ENCODE measurements around the gene AKAP7.
"Not testable (repeated sequence)": the region's sequence is repeated elsewhere in the genome, so short reads cannot be mapped to it uniquely, and the experiment has no call there.

AKAP7 gene

DNA sequence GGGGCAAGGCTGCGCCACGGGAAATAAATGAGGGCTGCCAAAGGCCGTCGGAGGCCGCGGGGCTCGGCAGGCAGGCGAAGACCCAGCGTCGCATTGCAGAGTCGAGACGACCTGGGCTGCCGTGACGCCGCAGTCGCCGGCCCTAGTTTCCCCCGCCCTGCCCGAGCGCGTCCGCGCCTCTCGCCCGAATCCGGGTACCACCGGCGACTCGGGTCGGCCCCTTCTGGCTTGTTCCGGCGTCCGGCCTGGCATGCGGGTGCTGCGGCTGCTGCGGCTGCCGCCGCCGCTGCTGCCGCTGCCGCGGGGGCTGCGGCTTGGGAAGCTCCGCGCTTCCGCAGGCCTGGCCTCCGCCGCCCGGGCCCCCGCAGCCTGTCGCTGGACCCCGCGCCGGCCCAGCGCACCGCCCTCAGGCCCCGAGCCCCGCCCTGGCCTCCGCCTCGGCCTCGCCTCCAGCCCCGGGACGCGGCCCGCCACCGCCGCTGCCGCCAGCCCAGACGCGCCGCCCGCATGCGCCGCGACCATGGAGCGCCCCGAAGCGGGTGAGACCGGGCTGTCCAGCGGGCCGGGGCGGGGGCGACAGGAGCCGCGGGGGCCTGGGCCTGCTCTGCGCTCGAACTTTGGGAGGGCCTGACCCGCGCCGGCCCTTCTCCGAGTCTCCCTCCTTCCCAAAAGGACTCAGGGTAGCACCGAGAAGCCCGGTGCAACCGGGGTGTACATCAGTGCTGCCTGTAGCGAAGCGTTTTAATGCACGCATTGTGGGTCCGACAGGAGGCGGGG is at the start of gene AKAP7:
Gene AKAP7 (plus strand): TSS at position 224 of the 777 bp plus-strand sequence. CDS start 297 bp downstream, at position 521.
- DNase-seq: no peak

DNA sequence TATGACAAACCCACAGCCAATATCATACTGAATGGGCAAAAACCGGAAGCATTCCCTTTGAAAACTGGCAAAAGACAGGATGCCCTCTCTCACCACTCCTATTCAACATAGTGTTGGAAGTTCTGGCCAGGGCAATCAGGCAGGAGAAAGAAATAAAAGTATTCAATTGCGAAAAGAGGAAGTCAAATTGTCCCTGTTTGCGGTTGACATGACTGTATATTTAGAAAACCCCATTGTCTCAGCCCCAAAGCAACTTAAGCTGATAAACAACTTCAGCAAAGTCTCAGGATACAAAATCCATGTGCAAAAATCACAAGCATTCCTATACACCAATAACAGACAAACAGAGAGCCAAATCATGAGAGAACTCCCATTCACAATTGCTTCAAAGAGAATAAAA is 44.9 kb upstream of the AKAP7 start:
- not testable (repeated sequence) for DNase-seq

DNA sequence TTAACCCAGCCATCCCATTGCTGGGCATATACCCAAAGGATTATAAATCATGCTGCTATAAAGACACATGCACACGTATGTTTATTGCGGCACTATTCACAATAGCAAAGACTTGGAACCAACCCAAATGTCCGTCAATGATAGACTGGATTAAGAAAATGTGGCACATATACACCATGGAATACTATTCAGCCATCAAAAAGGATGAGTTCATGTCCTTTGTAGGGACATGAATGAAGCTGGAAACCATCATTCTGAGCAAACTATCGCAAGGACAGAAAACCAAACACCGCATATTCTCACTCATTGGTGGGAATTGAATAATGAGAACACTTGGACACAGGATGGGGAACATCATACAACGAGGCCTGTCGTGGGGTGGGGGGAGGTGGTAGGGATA is 43.3 kb upstream of the AKAP7 start:
- DNase-seq: not testable (repeated sequence)

DNA sequence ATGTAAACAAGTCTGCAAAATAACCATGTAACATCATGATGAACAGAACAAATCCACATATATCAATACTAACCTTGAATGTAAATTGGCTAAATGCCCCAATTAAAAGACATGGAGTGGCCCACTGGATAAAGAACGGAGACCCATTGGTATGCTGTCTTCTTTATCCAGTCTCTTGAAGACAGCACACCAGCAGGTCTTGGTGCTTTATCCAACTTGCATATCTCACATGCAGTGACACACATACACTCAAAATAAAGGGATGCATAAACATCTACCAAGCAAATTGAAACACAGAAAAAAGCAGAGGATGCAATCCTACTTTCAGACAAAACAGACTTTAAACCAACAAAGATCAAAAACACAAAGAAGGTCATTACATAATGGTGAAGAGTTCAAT is 41.9 kb upstream of the AKAP7 start:
- DNase-seq: no peak

DNA sequence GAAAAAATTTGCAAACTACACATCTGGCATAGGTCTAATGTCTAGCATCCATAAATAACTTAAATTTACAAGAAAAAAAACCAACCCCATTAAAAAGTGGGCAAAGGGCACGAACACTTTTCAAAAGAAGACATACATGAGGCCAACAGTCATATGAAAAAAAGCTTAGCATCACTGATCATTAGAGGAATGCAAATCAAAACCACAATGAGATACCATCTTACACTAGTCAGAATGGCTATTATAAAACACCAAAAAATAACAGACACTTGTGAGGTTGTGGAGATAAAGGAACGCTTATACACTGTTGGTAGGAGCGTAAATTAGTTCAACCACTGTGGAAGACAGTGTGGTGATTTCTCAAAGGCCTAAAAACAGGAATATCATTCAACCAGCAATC is 38.5 kb upstream of the AKAP7 start:
- no peak for DNase-seq

DNA sequence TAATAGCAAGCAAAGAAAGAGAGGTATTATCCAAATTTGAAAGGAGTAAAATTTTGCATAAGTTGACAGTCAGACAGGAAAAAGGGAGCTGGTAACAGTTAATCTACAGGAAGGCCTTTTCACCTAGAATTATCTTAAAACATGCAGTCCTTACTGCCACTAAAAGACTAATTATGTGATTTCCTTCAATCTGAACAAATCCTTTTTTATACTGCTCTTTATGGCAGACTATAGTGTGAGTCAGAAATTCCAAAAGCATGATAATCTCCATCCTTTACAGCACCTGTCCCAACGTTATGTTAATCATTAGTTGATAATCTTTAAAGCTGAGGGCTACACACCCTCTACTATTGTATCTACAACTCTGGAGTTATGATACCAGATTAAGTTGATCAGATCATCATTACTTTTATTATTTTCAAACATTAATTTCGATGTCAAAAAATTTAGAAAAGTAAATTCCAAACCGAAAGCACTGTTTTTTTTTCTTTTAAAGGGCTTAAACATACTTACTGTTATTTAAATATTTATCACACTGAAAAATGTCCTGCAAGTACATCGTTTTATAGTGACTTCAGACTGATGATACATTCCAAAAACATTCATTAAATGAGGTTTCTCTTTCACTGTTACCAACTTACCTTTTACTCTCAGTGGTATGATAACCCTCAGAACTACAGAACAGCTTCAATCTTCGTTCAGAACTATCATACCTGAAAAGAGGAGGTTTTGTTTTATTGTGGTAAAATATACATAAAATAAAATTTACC is 33.2 kb upstream of the AKAP7 start:
- no peak for DNase-seq

DNA sequence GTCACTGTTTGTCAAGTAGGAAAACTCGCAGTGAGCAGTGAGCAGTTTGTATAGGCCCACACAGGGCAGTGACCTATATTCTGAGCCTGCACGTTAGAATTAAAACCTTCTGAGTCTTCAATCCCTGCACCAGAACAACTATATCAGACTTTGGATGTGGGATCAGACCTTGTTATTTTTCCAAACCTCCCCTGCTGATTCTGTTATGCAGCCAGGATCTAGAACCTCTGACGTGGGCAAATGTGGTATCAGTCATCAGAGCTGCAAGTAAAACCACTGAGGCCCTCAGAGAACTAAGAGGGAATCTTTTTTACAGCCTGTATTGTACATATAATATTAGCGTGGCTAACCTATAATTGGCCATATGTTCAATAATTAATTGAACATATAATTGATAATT is 32.0 kb upstream of the AKAP7 start:
- no peak for DNase-seq

DNA sequence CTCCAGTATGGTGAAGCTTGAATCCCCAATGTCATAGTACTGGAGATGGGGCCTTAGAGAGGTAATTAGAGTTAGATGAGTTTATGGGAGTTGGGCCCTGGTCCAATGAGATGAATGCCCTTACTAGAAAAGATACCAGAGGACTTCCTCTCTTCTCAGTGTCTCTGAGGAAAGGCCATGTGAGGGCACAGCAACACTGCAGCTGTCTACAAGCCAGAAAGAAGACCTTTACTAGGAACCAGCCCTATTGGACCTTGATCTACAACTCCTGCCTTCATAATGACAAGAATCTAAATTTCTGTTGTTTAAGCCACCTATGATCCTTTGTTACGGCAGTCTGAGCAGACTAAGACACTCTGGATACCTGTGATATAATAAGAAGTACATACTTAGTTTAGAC is 31.4 kb upstream of the AKAP7 start:
- no peak for DNase-seq

DNA sequence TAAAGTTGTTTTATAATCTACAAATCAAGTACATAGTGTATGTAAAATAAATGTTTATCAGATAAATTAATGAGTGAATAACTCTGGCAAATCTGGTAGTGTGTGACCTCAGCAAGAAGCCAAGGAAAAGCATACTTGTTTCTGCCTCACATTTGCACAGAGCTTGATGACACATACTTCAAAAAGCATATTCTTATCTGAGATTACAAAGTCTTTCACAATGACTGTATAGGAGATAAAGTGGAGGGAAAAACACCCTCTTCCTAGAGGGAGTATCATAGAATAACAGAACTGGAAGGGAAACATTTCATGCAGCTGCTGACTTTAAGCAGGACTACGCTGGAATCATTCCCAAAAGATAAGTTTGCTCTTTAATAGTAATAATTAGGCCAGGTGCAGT is 28.1 kb upstream of the AKAP7 start:
- DNase-seq: no peak

DNA sequence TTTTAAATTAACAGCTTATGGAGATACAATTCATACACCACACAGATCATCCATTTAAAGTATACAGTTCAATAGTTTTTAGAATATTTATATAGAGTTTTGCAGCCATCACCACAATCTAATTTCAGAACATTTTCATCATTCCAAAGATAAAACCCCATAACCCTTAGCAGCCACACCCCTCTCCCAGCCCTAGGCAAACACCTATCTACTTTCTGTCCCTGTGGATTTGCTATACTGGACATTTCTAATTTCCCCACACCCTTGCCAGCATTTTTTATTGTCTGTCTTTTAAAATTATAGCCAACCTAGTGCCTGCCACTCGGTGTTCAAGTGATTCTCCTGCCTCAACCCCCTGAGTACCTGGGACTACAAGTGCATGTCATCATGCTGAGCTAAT is 23.0 kb upstream of the AKAP7 start:
- no peak for DNase-seq

DNA sequence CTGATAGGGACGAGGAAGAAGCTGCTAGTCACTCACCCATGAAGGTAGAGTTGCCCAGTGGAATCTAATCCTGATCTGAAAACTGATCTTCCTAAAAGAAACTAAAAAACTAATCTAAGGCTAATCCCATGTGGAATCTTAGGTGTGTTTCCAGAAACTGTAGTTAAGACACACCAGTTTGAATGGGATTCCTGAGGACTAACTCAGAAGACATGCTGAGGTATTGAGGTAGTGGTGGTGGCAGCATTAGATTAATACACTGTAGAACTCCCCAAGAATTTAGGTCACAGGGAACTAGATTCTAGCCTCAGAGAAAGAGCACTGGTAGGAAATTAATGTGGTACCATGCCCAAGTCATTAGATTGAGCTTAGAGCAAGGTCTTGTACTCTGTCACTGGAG is 19.6 kb upstream of the AKAP7 start:
- DNase-seq: no peak

DNA sequence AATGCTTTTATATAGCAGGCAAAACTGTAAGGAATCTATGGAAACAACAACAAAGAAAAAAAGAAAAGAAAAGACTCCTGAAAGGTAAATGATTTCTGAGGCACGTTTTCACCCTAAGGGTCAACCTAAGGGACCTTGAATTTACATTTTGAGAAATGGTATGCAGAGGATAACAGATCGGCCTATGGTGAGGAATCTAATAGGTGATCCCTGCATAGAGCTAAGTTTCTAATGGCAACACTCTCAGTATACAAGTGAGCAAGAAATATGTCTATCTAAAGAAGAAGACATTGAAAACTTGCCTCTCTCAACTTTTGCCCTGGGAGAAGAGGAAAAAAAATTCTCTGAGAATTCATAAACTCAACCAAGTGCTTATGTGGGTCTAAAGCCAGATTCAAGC is 18.9 kb upstream of the AKAP7 start:
- no peak for DNase-seq

DNA sequence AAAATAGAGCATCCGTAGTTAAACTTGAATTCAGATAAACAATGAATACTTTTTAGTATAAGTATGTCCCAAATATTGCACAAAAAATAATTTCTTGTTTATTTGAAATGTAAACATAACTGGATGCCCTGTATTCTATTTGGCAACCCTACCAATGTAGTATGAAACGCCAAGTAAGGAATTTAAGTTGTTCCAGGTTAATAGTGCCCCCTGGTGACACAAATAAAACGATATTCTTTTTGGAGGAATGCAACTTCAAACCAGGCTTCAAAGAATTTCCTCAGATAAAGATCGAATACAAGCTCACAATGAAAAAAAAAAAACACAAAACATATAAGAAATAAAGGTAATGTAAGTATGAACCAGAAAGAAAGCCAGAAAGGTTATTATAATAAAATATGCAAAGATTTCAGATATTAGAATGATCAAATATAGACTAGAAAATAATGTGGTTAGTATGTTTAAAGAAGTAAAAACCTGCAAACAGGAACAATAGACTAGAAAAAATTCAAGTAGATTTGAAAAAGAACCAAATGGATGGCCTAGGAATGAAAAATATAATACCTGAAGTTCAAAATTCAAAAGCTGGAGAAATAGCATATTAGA is 18.4 kb upstream of the AKAP7 start:
- no peak for DNase-seq

DNA sequence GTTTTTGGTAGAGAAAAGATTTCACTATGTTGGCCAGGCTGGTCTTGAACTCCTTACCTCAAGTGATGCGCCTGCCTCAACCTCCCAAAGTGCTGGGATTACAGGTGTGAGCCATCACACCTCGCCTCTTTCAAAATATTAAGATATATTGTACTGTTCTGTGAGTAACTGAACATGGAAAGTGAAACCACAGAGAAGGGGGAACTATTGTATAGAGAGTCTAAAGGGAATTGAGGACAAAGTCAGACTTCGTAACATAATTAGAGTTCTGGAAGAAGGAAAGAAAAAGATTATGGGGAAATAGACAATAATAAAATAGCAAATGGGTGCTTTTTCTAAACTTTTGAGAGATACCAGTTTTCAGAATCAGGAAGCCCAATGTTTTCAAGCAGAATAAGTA is 17.4 kb upstream of the AKAP7 start:
- DNase-seq: no peak

DNA sequence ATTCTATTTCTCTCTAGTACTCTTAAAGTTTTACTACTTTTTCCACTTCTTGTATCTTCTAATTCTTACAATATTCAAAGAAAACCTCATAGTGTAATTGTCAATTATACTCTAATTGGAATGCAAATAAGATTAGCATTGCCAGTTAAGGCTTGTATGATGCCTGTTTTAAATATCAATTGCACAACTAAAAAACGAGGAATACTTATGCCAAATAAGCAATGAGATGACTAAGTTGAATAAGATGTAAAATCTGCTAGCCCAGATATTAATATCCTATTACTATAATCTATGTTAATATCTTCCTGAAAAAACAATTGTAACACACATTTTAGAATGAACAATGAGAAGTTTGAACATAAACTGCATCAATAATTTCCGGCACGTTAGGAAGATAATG is 13.3 kb upstream of the AKAP7 start:
- no peak for DNase-seq

DNA sequence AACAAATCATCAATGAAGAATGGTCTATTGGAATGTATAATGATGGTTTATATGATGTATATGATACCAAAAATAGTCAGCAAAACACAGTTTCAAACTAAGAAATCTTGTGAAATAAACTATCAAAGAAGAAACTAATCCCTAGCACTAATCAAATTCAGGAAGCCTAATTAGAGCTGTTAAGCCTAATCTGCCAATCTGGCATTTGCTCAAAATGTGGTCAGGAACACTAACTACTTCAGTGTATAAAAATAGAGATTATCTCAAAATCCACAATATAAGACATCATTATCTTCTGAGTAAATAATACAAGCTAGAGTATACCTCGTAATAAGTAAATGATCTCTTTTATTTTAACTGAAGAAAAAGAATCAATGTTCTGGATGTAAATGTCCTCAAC is 12.8 kb upstream of the AKAP7 start:
- no peak for DNase-seq

DNA sequence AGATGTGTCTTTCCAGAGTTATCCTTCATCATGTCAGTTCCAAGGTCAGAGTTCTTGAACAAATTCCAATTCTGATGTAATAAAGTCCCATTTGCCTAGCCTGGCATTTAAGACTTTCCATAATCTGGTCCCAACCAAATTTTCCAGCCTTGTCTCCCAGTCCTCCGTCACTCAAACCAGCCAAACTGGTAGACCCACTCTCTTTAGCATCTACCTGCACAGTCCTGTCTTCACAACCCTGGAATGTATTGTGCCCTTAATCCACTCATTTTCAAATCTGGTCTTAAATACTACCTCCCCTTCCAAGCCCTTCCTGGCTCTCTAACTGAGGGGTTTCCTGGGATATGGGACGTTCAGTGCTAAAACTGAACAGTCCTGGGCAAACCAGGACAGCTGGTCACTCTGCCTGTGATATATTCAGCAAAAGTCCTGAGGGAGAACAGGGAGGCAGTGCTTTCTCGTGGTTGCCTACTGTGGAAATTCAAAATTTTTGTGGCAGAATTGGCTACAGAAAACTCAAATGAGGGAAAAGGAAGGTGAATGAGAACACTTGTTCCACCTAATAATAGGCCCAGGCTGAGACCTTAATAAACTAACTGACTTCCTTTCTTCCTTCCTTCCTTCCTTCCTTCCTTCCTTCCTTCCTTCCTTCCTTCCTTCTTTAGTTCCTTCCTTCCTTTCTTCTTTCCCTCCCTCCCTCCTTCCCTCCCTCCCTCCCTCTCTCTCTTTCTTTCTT is 10.8 kb upstream of the AKAP7 start:
- no peak for DNase-seq

DNA sequence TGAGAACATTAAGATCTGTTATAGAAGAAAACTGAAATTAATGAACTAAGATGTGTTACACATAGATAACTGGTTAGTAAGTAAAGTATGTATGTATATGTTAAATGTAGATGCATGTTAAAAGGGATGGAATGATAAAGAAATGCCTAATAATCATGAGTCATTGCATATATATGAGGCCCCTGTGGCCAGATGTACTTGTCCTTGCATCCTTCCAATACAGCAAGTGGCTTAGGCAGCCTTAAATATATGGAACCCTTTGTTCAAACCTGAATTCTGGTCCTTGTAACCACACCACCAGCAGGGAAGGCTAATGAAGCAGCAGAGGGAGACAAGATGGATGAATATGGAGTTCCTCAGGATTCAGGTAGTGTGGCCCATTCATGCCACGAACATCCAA is 9.8 kb upstream of the AKAP7 start:
- no peak for DNase-seq

DNA sequence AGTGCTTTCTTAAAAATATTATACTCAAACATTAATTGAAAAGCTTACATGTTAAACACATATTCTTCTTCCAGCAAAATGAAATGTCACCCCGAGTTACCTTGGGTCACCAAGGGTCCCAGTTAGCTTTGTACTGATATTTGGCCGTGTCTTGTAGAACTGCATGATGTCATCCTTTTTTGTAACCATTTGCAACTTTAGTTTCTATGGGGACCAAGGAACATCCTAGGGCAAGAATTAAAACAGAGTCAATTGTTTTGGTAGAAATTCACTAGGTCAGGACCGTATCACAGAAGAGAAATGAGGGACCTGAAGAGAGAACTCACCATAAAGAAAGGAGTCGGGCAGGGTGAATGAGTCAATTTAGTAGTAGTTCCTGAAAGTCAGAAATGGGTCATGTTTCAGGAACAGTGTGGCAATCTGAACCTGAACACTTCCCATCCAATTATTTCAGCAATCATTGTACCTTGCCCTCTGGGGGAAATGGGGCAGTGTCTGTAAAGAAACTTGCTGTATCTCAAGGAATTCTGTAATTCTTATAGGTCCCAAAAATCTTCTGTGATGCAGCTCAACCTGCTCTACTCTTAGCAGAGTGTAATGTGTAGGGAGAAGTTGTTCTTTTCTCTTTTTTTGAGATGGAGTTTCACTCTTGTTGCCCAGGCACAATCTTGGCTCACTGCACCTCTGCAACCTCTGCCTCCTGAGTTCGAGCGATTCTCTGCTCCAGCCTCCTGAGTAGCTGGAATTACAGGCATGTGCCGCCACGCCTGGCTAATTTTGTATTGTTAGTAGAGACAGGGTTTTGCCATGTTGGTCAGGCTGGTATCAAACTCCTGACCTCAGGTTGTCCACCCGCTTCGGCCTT is 5.3 kb upstream of the AKAP7 start:
- no peak for DNase-seq

DNA sequence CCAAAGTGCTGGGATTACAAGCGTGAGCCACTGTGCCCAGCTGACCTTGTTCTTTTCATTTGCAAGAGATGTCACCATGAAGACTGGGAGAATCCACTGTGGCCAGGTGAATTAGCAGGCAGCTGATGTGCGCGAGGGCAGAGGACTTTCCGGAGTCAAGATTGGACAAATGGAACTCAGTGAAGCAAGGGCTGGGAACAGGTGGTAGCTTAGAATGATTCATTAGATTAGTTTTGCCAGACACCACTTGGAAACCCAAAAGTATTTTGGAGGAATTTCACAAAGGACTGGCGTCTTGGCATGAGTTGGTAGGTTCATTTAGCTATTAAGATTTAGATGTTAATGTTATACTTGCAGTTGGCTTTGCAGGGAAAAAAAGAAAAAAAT is 4.7 kb upstream of the AKAP7 start:
- DNase-seq: no peak

DNA sequence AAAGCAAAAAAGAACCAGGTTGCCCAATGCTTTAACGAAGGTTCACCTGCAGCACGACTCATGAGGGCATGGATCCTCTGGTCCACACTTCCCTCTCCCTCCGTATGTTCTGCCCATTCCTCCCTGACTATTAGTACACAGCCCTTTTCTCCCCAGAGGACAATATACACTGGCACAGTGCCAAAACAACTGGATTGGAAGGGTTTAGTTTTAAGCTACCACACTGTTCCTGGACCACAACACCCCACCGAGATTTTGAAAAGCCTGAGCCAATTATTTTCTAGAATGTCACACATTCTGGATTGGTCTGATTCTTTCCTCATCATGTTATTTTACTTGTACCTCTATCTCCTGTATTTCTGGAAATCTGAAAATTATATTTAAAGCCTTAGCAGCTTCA is 2.9 kb upstream of the AKAP7 start:
- no peak for DNase-seq

DNA sequence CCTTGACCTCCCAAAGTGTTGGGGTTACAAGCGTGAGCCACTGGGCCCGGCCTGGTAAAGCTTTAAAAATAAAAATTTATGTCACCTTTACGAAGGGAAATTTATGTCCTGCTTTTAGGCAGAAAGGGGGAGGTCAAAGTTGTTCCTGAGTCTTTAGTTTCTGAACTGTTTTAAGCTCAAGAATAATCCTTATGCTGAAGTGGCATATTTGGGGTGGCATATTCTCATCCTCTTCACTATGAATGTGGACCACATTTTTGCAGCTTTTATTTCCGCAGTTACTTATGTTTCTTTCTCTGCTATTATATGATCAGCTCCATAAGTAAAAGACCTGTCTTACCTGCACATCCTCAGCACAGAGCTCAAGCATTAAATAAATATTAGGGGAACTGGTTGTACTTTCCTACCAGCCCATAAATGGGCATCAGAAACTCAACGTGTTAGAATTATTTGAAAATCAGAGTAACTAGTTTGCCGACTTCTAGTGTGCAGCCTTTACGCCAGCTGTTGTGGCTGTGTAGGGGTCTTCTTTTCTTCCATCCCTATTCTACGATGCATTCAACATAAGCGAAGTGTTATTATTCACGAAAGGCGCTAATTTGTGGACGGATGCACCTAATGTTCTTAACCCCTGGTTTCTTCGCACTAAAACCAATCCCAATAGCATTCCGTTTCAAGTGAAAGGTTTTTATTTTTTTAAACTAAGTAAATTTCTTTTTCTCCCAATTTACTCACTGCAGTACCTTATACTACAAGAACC is 867 bp upstream of the AKAP7 start:
- no peak for DNase-seq

Data from NCI-H2227 treated with DMSO at 0.1 percent for 48 hours (cell line).